Panc1 (cell line): ENCODE data around the gene FBXO46. TPM values are rescaled to one million over a fixed set of nuclear protein-coding genes. Genes with fewer than 3 reads are reported as not detected.

Experiments
- ATAC-seq: fragments of 200-7000 bp; cut with Tn5 transposase; 2 replicates; pipeline ENCODE4 v1.9.1; 2020; ENCODE audit warnings: mild to moderate bottlenecking, moderate library complexity
- BruUV-seq: library from RNA; stranded (reverse); fragments of 400-500 nt; replicated peaks from 2 replicates; lab custom pipeline; 2021; lab: Mats Ljungman, UMichigan
- CTCF ChIA-PET: fragments of 300-600 bp; sonication (Branson Sonifier 250); formaldehyde crosslinking; loops from one replicate; lab custom pipeline; 2022; ENCODE audit warnings: antibody characterized with exemption; lab: Charles Lee
- POLR2A ChIA-PET: fragments of 300-600 bp; sonication (Branson Sonifier 250); formaldehyde crosslinking; loops from one replicate; lab custom pipeline; 2022; ENCODE audit warnings: antibody characterized with exemption; lab: Charles Lee
- DNase-seq: peaks from one replicate; pipeline ENCODE4 v3.0.0-alpha.2; 2010; ENCODE audit warnings: low read depth, low spot score
- H3K27ac ChIP-seq: 2 replicates; pipeline ENCODE4 v1.5.1; 2011; ENCODE audit warnings: mild to moderate bottlenecking, low read length, inconsistent platforms
- H3K27me3 ChIP-seq: fragments of 200-500 bp; sonication (Bioruptor generic); 2 replicates; pipeline ENCODE4 v1.6.0; 2014; ENCODE audit warnings: low read length, inconsistent platforms; ENCODE audit not compliant: control insufficient read depth, insufficient read depth
- H3K36me3 ChIP-seq: fragments of 200-500 bp; sonication (Bioruptor generic); 2 replicates; pipeline ENCODE4 v1.5.1; 2014; ENCODE audit warnings: inconsistent platforms, mild to moderate bottlenecking, low read length, moderate library complexity; ENCODE audit not compliant: control insufficient read depth, insufficient read depth
- H3K4me1 ChIP-seq: 2 replicates; pipeline ENCODE4 v1.5.1; 2011; ENCODE audit warnings: inconsistent platforms, mild to moderate bottlenecking, low read length, moderate library complexity; ENCODE audit not compliant: control insufficient read depth, insufficient read depth
- H3K4me3 ChIP-seq, 2 experiments: 2 replicates each; pipeline ENCODE4 v1.5.1; 2011 to 2012; ENCODE audit warnings: low read depth in 2 of 2, low read length in 2 of 2, mild to moderate bottlenecking in 2 of 2, inconsistent platforms in 1 of 2, moderate library complexity in 1 of 2
- H3K9me3 ChIP-seq: fragments of 200-500 bp; sonication (Bioruptor generic); 2 replicates; pipeline ENCODE4 v1.5.1; 2014; ENCODE audit warnings: low read depth, mild to moderate bottlenecking, inconsistent platforms, low read length, moderate library complexity; ENCODE audit not compliant: control insufficient read depth, insufficient read depth
- POLR2AphosphoS5 ChIP-seq: IDR thresholded peaks from 2 replicates; pipeline ENCODE4 v1.6.1; 2012; ENCODE audit warnings: mild to moderate bottlenecking, low read depth, low read length, moderate library complexity
- SIN3A ChIP-seq: IDR thresholded peaks from 2 replicates; pipeline ENCODE4 v1.6.1; 2012; ENCODE audit warnings: low read depth, mild to moderate bottlenecking, low read length, moderate library complexity, borderline replicate concordance; ENCODE audit not compliant: insufficient read depth
- TCF7L2 ChIP-seq: IDR thresholded peaks from 2 replicates; pipeline ENCODE4 v1.6.1; 2011; ENCODE audit warnings: mild to moderate bottlenecking, low read depth, low read length, inconsistent platforms
- in situ Hi-C: cut with HindIII; loops from 2 replicates; pipeline ENCODE4 v1.10.0; 2016; ENCODE audit warnings: low sequenced_read_pairs, low pct_unique_long_range_greater_than_20kb
- intact Hi-C: fragments of 100-400 bp; cut with micrococcal nuclease; formaldehyde crosslinking; loops from one replicate; pipeline ENCODE4 v1.10.0; 2022; ENCODE audit not compliant: unreplicated experiment
- total RNA-seq: library from RNA; stranded (reverse); gene quantifications from one replicate; pipeline ENCODE4 v1.2.1, GENCODE V29; 2021; ENCODE audit not compliant: unreplicated experiment
- TF ChIP-seq, protein P1 (sequence below), 2 experiments: IDR thresholded peaks; 2 replicates each; pipeline ENCODE4 v1.6.1; 2011 to 2012; ENCODE audit warnings: low read depth in 2 of 2, control low read depth in 1 of 2, low read length in 1 of 2, mild to moderate bottlenecking in 1 of 2, moderate library complexity in 1 of 2; ENCODE audit not compliant: insufficient read depth in 1 of 2
- TF ChIP-seq, protein P2 (sequence below): fragments of 450-650 bp; IDR thresholded peaks from 2 replicates; pipeline ENCODE4 v1.5.1; 2017; ENCODE audit warnings: mild to moderate bottlenecking

Gene FBXO46
- total RNA-seq, 1 experiment from 2014 or later, result 25.1 TPM

DNA sequence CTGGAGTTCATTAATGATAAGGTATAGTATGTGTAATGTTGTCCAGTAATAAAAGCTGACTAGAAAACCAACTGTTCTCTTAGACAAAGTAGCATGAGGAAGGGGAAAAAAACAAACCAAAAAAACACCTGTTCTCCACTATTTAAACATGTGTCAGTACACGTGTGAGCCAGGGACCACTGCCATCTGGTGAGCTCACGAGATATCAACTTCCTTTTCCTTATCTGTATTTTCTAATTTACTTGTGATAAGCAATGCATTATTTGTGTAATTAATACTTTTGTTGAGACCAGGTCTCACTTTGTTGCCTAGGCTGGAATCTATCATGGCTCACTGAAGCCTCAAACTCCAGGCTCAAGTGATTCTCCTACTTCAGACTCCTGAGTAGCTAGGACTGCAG lies 42.7 kb upstream of the FBXO46 start:
- intact Hi-C loops, result no loop called here
- TSS peak; percentile 26 for BruUV-seq
- H3K4me3 ChIP-seq, result no peak overlapping the region
- no peaks in the 10 kb centered on the region for H3K9me3 ChIP-seq
- no peak for DNase-seq
- no peaks in the 10 kb centered on the region for H3K27me3 ChIP-seq
- ChIA-PET CTCF (interaction anchor here (0.8 kb wide), 1 partner anchor 26 kb away, joined by 3 read pairs; no protein-coding TSS in a partner anchor), POLR2A (no interaction called here)
- in situ Hi-C loops, result no loop called here
- H3K27ac ChIP-seq, result no peak overlapping the region
- TF ChIP-seq, protein P1, sequence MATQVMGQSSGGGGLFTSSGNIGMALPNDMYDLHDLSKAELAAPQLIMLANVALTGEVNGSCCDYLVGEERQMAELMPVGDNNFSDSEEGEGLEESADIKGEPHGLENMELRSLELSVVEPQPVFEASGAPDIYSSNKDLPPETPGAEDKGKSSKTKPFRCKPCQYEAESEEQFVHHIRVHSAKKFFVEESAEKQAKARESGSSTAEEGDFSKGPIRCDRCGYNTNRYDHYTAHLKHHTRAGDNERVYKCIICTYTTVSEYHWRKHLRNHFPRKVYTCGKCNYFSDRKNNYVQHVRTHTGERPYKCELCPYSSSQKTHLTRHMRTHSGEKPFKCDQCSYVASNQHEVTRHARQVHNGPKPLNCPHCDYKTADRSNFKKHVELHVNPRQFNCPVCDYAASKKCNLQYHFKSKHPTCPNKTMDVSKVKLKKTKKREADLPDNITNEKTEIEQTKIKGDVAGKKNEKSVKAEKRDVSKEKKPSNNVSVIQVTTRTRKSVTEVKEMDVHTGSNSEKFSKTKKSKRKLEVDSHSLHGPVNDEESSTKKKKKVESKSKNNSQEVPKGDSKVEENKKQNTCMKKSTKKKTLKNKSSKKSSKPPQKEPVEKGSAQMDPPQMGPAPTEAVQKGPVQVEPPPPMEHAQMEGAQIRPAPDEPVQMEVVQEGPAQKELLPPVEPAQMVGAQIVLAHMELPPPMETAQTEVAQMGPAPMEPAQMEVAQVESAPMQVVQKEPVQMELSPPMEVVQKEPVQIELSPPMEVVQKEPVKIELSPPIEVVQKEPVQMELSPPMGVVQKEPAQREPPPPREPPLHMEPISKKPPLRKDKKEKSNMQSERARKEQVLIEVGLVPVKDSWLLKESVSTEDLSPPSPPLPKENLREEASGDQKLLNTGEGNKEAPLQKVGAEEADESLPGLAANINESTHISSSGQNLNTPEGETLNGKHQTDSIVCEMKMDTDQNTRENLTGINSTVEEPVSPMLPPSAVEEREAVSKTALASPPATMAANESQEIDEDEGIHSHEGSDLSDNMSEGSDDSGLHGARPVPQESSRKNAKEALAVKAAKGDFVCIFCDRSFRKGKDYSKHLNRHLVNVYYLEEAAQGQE (IDR thresholded peaks at IDR 0.05; ENCODE audit: insufficient read depth in 1 of 2, low read depth in 2 of 2, low read length in 1 of 2), result no peak
- TF ChIP-seq TCF7L2 (no peak), SIN3A (no peak)
- H3K36me3 ChIP-seq, result no peaks in the 10 kb centered on the region; the same call in 1 of the 2 replicates
- peaks cover 19% of the 10 kb centered on the region for H3K4me1 ChIP-seq
- ATAC-seq, result no peak

DNA sequence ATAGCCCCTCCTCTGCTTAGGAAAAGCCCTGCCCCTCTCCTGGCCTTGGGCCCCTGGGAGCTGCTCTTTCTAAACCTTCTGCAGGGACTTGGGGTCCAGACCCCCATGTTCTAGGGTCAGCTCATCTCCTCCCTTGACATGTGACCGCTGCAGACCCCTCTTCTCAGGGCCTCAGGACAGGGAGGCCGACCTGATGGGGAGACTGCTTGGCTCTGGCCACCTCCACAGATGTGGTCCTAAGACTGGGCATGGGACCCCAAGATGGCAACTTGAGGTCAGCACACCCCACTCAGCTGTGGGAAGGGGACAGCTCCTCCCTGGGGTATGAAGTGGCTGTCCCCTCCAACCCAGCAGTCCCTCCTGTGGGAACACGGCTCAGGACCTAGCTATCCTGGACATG lies 42.2 kb upstream of the FBXO46 start:
- POLR2A ChIA-PET, result no interaction called here
- ATAC-seq (no peak), DNase-seq (no peak)
- Histone ChIP-seq H3K9me3 (no peaks in the 10 kb centered on the region), H3K4me3 (no peak overlapping the region), H3K4me1 (peaks cover 19% of the 10 kb centered on the region), H3K27me3 (no peaks in the 10 kb centered on the region), H3K27ac (0 out of 2 replicates have a peak overlapping the region, but pooled peaks have one; percentile 54), H3K36me3 (no peaks in the 10 kb centered on the region; the same call in 1 of the 2 replicates)
- TF ChIP-seq POLR2AphosphoS5 (peak; percentile 25; the same call in 1 of the 2 replicates), TCF7L2 (no peak)
- no TSS peak for BruUV-seq
- intact Hi-C loops, result no loop called here
- in situ Hi-C loops, result no loop called here
- CTCF ChIA-PET, result no interaction called here

DNA sequence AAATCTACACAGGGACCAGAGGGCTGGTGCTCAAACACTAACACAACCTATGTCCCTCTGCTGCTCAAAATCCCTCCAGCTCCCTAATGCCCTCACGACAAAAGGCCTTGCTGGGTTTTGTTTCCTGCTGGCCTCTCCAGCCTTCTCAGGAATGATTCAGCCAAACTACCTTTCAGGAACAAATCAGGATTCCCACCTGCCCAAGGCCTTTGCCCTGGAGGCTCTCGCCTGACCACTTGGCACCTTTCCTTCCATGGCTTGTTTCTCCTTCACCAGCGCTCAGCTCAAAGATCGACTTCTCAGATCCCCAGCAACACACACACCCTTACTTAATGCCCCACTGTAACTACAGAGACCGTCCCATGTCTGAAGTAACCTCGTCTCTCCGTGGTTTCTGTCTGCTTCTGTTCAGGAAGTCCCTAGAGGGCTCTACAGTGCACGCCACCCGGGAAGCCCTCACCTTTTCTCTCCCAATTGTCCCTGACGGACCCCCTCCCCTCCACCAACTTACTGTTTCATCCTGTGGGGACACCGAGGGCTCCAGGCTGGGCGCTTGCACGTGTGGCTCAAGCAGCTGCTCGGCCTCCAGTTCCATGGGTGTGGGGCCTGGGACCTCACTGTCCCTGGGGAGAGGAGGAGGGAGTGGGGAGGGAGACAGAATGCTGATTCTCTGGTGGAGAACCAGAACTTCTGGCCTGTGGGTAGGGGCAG lies 41.6 kb upstream of the FBXO46 start:
- CTCF ChIA-PET, result no interaction called here
- H3K9me3 ChIP-seq, result no peaks in the 10 kb centered on the region
- peak overlapping the region; percentile 54; the same call in 1 of the 2 replicates for H3K27ac ChIP-seq
- POLR2A ChIA-PET, result no interaction called here
- DNase-seq (no peak), ATAC-seq (no peak)
- H3K4me1 ChIP-seq, result peaks cover 19% of the 10 kb centered on the region
- in situ Hi-C loops, result no loop called here
- H3K27me3 ChIP-seq, result no peaks in the 10 kb centered on the region
- H3K36me3 ChIP-seq, result no peaks in the 10 kb centered on the region; the same call in 1 of the 2 replicates
- intact Hi-C loops, result no loop called here
- TF ChIP-seq SIN3A, result no peak
- TF ChIP-seq TCF7L2, result no peak
- TF ChIP-seq, protein P2, sequence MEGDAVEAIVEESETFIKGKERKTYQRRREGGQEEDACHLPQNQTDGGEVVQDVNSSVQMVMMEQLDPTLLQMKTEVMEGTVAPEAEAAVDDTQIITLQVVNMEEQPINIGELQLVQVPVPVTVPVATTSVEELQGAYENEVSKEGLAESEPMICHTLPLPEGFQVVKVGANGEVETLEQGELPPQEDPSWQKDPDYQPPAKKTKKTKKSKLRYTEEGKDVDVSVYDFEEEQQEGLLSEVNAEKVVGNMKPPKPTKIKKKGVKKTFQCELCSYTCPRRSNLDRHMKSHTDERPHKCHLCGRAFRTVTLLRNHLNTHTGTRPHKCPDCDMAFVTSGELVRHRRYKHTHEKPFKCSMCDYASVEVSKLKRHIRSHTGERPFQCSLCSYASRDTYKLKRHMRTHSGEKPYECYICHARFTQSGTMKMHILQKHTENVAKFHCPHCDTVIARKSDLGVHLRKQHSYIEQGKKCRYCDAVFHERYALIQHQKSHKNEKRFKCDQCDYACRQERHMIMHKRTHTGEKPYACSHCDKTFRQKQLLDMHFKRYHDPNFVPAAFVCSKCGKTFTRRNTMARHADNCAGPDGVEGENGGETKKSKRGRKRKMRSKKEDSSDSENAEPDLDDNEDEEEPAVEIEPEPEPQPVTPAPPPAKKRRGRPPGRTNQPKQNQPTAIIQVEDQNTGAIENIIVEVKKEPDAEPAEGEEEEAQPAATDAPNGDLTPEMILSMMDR, result no peak
- no peak for TF ChIP-seq POLR2AphosphoS5
- TF ChIP-seq, protein P1 (IDR thresholded peaks at IDR 0.05; ENCODE audit: insufficient read depth in 1 of 2, low read depth in 2 of 2, low read length in 1 of 2), result no peak
- no peak overlapping the region for H3K4me3 ChIP-seq
- BruUV-seq, result no TSS peak
